Stomach (tissue), 4 donors: ENCODE data around the gene MYO5B.

ENCODE experiments used
- CTCF ChIP-seq, 7 experiments: fragments of 450-650 bp in 4 of 7; fragments of 200-600 bp in 3 of 7; sonication (generic) in 3 of 7; IDR thresholded peaks; one replicate each; pipeline ENCODE4 v1.5.1; 2016 to 2019; ENCODE audit warnings: antibody characterized with exemption in 7 of 7, control low read depth in 2 of 7, mild to moderate bottlenecking in 1 of 7
- POLR2A ChIP-seq, 4 donors: fragments of 450-650 bp; IDR thresholded peaks; one replicate each; pipeline ENCODE4 v1.6.1; 2016; ENCODE audit warnings: antibody characterized with exemption in 4 of 4, control low read depth in 2 of 4, mild to moderate bottlenecking in 1 of 4, moderate library complexity in 1 of 4
- POLR2AphosphoS5 ChIP-seq, 3 donors: sonication (generic); formaldehyde crosslinking; IDR thresholded peaks; one replicate each; pipeline ENCODE4 v1.6.1; 2016; ENCODE audit warnings: antibody characterized with exemption in 3 of 3

GRCh38 chr18:49944663-49945062 is 250.3 kb downstream of the MYO5B start:
- no peak for TF ChIP-seq CTCF (IDR thresholded peaks at IDR 0.05)
- TF ChIP-seq POLR2A (IDR thresholded peaks at IDR 0.05), result no peak
- no peak for TF ChIP-seq POLR2AphosphoS5 (IDR thresholded peaks at IDR 0.05)
